HEK293T (cell line): Measurements from ENCODE around the gene SOX2.

Source experiments
- ARNT ChIP-seq: fragments of 450-650 bp; IDR thresholded peaks from 2 replicates; pipeline ENCODE4 v1.6.1; 2017; ENCODE audit warnings: mild to moderate bottlenecking
- BHLHE40 ChIP-seq: fragments of 450-650 bp; IDR thresholded peaks from 2 replicates; pipeline ENCODE4 v1.6.1; 2016; ENCODE audit warnings: mild to moderate bottlenecking, moderate library complexity, borderline replicate concordance
- CTBP1 ChIP-seq: fragments of 450-650 bp; IDR thresholded peaks from 2 replicates; pipeline ENCODE4 v1.6.1; 2016; ENCODE audit warnings: borderline replicate concordance
- FOXA1 ChIP-seq: fragments of 450-650 bp; IDR thresholded peaks from 2 replicates; pipeline ENCODE4 v1.6.1; 2016; ENCODE audit warnings: mild to moderate bottlenecking
- FOXM1 ChIP-seq: fragments of 450-650 bp; IDR thresholded peaks from 2 replicates; pipeline ENCODE4 v1.6.1; 2017; ENCODE audit warnings: mild to moderate bottlenecking, borderline replicate concordance
- HDGF ChIP-seq: fragments of 450-650 bp; IDR thresholded peaks from 2 replicates; pipeline ENCODE4 v1.6.1; 2017; ENCODE audit warnings: antibody characterized with exemption, borderline replicate concordance
- LEF1 ChIP-seq: fragments of 450-650 bp; IDR thresholded peaks from 2 replicates; pipeline ENCODE4 v1.6.1; 2017; ENCODE audit warnings: mild to moderate bottlenecking, borderline replicate concordance
- NFRKB ChIP-seq: fragments of 450-650 bp; IDR thresholded peaks from 2 replicates; pipeline ENCODE4 v1.6.1; 2016; ENCODE audit warnings: mild to moderate bottlenecking, moderate library complexity
- SP1 ChIP-seq: fragments of 450-650 bp; IDR thresholded peaks from 2 replicates; pipeline ENCODE4 v1.6.1; 2017
- SUZ12 ChIP-seq: fragments of 450-650 bp; IDR thresholded peaks from 2 replicates; pipeline ENCODE4 v1.6.1; 2016; ENCODE audit warnings: mild to moderate bottlenecking
- TF ChIP-seq, protein P1 (sequence below): fragments of 450-650 bp; IDR thresholded peaks from 2 replicates; pipeline ENCODE4 v1.6.1; 2016

DNA sequence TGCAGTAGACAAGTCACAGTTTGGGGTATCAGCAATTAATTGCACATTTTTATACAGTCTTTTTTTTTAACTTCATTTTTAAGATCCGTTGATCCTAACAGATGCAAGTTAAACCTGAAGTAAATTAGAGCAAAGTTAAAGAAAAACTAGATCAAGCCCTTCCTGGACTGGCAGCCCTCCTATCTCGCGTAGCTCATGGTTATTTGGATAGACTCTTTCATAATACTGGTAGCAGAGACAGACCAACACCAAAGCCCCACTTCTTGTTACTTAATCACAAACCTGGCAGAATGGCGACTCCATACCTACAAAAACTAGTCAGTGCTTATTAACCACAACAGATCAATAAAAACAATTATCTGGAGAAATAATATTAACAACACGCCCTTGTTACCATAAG is 26.8 kb downstream of the SOX2 start:
- TF ChIP-seq BHLHE40: no peak
- TF ChIP-seq NFRKB: no peak
- no peak for TF ChIP-seq SP1
- TF ChIP-seq, protein P1, sequence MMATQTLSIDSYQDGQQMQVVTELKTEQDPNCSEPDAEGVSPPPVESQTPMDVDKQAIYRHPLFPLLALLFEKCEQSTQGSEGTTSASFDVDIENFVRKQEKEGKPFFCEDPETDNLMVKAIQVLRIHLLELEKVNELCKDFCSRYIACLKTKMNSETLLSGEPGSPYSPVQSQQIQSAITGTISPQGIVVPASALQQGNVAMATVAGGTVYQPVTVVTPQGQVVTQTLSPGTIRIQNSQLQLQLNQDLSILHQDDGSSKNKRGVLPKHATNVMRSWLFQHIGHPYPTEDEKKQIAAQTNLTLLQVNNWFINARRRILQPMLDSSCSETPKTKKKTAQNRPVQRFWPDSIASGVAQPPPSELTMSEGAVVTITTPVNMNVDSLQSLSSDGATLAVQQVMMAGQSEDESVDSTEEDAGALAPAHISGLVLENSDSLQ: no peak
- no peak for TF ChIP-seq ARNT
- TF ChIP-seq FOXA1: no peak
- TF ChIP-seq FOXM1: no peak
- no peak for TF ChIP-seq SUZ12
- no peak for TF ChIP-seq HDGF
- no peak for TF ChIP-seq CTBP1
- no peak for TF ChIP-seq LEF1
